ENCODE measurements around the gene SERTAD4.

SERTAD4 gene

DNA sequence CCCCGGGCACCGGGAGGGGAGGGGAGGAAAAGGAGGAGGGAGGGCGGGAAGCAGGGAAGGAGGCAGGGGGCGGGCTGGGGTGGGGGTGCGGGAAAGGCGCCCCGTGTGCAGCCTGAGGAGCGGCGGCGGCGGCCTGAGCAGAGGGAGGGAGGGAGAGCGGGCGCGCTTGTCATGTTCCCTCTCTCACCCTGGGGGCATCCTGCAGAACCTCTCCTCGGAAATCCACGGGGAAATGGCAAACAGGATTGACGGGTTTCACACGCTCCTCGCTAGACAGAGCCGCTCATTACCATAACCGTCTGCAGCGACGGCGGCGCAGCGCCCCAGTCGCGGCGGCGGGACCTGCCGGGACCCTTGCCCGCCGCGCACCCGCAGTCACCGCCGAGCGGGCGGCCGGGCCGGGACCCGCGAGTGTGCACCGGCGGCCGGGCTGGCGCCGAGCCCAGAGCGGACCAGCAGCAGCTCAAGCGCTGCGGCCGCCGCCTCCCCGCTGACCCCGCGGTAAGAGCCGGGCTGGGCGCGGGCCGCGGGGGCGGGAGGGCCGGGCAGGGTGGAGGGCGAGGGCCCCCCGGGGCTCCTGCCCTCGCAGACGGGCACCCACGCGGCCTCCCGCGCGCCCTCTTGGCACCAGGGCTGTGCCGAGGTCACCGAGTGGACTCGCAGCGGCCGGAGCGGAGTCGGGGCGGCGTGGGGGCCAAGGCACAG, at the start of gene SERTAD4:
TSS of gene SERTAD4 (plus strand) at position 286 of the 705 bp plus-strand sequence. CDS start 5,165 bp downstream, outside the sequence.
- TF ChIP-seq, protein P1, sequence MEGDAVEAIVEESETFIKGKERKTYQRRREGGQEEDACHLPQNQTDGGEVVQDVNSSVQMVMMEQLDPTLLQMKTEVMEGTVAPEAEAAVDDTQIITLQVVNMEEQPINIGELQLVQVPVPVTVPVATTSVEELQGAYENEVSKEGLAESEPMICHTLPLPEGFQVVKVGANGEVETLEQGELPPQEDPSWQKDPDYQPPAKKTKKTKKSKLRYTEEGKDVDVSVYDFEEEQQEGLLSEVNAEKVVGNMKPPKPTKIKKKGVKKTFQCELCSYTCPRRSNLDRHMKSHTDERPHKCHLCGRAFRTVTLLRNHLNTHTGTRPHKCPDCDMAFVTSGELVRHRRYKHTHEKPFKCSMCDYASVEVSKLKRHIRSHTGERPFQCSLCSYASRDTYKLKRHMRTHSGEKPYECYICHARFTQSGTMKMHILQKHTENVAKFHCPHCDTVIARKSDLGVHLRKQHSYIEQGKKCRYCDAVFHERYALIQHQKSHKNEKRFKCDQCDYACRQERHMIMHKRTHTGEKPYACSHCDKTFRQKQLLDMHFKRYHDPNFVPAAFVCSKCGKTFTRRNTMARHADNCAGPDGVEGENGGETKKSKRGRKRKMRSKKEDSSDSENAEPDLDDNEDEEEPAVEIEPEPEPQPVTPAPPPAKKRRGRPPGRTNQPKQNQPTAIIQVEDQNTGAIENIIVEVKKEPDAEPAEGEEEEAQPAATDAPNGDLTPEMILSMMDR (IDR thresholded peaks at IDR 0.05): no peak

DNA sequence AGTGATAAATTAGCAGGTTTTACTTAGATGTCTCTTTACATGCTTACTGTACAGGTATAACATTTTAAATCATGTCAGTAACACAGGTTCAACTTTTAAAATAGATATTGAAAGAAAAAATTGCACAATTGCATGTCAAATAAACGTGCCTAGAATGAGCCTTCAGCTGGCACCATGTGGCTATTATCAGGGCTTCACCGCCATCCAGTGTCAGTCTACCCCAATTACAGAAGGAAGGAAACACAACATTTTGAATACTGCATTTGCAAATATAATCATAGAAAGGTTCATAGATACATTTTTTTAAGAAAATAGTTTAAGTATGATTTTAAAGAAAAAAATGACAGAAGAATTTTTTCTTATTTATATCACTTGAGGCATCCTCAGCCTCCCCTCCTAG, 47.5 kb upstream of the SERTAD4 start:
- TF ChIP-seq, protein P1 (IDR thresholded peaks at IDR 0.05): no peak

GRCh38 chr1:210189426-210189825, 43.2 kb upstream of the SERTAD4 start:
- TF ChIP-seq, protein P1 (IDR thresholded peaks at IDR 0.05): no peak

- TF ChIP-seq, protein P1 (IDR thresholded peaks at IDR 0.05): no peak
Measured at GRCh38 chr1:210195635-210196160, 36.9 kb upstream of the SERTAD4 start.

- TF ChIP-seq, protein P1 (IDR thresholded peaks at IDR 0.05): no peak
Measured at GRCh38 chr1:210198840-210199239, 33.8 kb upstream of the SERTAD4 start.

GRCh38 chr1:210200124-210200736, 32.4 kb upstream of the SERTAD4 start:
- TF ChIP-seq, protein P1 (IDR thresholded peaks at IDR 0.05): no peak

DNA sequence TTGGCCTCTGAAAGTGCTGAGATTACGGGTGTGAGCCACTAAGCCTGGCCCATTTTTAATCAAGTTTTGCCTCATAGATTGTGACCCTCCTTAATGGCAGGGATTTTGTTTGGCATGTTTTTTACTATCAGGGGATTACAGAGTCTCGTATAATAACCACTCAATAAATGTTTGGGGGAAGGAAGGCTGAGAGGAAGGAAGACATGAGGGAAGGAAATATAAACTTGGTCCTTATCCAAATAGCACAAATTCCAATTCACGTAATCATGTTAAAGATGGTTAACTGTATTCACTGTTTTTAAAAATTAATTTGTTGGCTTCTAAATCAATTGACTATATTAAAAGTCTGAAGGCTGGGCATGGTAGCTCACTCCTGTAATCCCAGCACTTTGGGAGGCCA, 30.9 kb upstream of the SERTAD4 start:
- TF ChIP-seq, protein P1 (IDR thresholded peaks at IDR 0.05): no peak
